Adipose tissue (tissue), 3 donors: ENCODE data around the gene SFPQ. TPM values are rescaled to one million over a fixed set of nuclear protein-coding genes. Genes with fewer than 3 reads are reported as not detected.
"Not testable (repeated sequence)": the region's sequence is repeated elsewhere in the genome, so short reads cannot be mapped to it uniquely, and the experiment has no call there.

Experiments used
- H3K27ac ChIP-seq: one replicate; pipeline ENCODE4 v1.5.1; 2013; ENCODE audit warnings: low read depth, low read length
- WGBS, 3 donors: extraction: QIAGEN DNeasy Blood & Tissue Kit; methylation state at CpG; one replicate each; pipeline ENCODE4 v1.1.7; 2013; 5-methylcytosine and 5-hydroxymethylcytosine counted together
- polyA plus RNA-seq, 3 donors: library from polyadenylated mRNA; stranded (reverse); fragments of 200-250 nt; gene quantifications; one replicate each; pipeline ENCODE4 v1.2.3, GENCODE V29; 2013
- donor health status: healthy with polysubstance abuse.
- donor health status: Bipolar disorder and iron deficiency.
- donor health status: healthy.

SFPQ gene
- polyA plus RNA-seq = 100 to 1,000 TPM in 2 of 3 donors, 10 to 100 TPM in 1; 70.3 to 186 (median 169) TPM

- WGBS, 3 donors = 0 to 1% (median 1%) methylated on average over 45 to 50 of the region's 50 CpGs
- H3K27ac ChIP-seq = peak within 1 kb of the TSS; percentile 97
Measured at GRCh38 chr1:35192853-35193664, at the start of gene SFPQ. Gene SFPQ, minus strand, starts transcription at chr1:35193145. Its CDS starts 96 bp downstream, at chr1:35193049.

- not testable (repeated sequence) for H3K27ac ChIP-seq
- 92 to 97% (median 92%) methylated on average over 2 of the region's 2 CpGs for WGBS, 3 donors
Measured at GRCh38 chr1:35236772-35237171, 43.8 kb upstream of the SFPQ start.

GRCh38 chr1:35231287-35231686 is 38.3 kb upstream of the SFPQ start:
- no peak overlapping the region for H3K27ac ChIP-seq
- WGBS, 3 donors = 23 to 68% (median 64%) methylated on average over 1 of the region's 1 CpG

- no peak overlapping the region for H3K27ac ChIP-seq
- 58 to 81% (median 62%) methylated on average over 1 of the region's 1 CpG for WGBS, 3 donors
Measured at GRCh38 chr1:35229587-35230360, 36.8 kb upstream of the SFPQ start.

GRCh38 chr1:35226546-35226945 is 33.6 kb upstream of the SFPQ start:
- 86 to 92% (median 92%) methylated on average over 2 of the region's 2 CpGs for WGBS, 3 donors
- H3K27ac ChIP-seq = no peak overlapping the region

GRCh38 chr1:35223084-35223630 is 30.2 kb upstream of the SFPQ start:
- no peak overlapping the region for H3K27ac ChIP-seq
- WGBS, 3 donors = 68 to 78% (median 72%) methylated on average over 4 of the region's 4 CpGs

- no peak overlapping the region for H3K27ac ChIP-seq
- WGBS, 3 donors = 43 to 64% (median 57%) methylated on average over 6 of the region's 6 CpGs
Measured at GRCh38 chr1:35222322-35223083, 29.6 kb upstream of the SFPQ start.

GRCh38 chr1:35220976-35221375 is 28.0 kb upstream of the SFPQ start:
- no peak overlapping the region for H3K27ac ChIP-seq
- WGBS, 3 donors = 51 to 56% (median 53%) methylated on average over 2 of the region's 2 CpGs

- H3K27ac ChIP-seq = no peak overlapping the region
- 36 to 55% (median 44%) methylated on average over 3 of the region's 3 CpGs for WGBS, 3 donors
Measured at GRCh38 chr1:35215346-35215745, 22.4 kb upstream of the SFPQ start.

- no peak overlapping the region for H3K27ac ChIP-seq
- WGBS, 3 donors = 49 to 79% (median 75%) methylated on average over 1 of the region's 1 CpG
Measured at GRCh38 chr1:35211120-35211414, 18.1 kb upstream of the SFPQ start.

- WGBS, 3 donors = 57 to 68% (median 58%) methylated on average over 16 of the region's 16 CpGs
- no peak overlapping the region for H3K27ac ChIP-seq
Measured at GRCh38 chr1:35210321-35211119, 17.6 kb upstream of the SFPQ start.

- H3K27ac ChIP-seq = no peak overlapping the region
- 77 to 81% (median 77%) methylated on average over 1 of the region's 1 CpG for WGBS, 3 donors
Measured at GRCh38 chr1:35203295-35203694, 10.3 kb upstream of the SFPQ start.

- no peak overlapping the region for H3K27ac ChIP-seq
- 26 to 28% (median 26%) methylated on average over 6 of the region's 6 CpGs for WGBS, 3 donors
Measured at GRCh38 chr1:35202048-35202719, 9.2 kb upstream of the SFPQ start.

- no peak overlapping the region for H3K27ac ChIP-seq
- WGBS, 3 donors = 32 to 55% (median 47%) methylated on average over 2 of the region's 2 CpGs
Measured at GRCh38 chr1:35201631-35202030, 8.7 kb upstream of the SFPQ start.

- peak overlapping the region; percentile 97 for H3K27ac ChIP-seq
- 0 to 2% (median 1%) methylated on average over 61 to 94 of the region's 94 CpGs for WGBS, 3 donors
Measured at GRCh38 chr1:35192056-35192852, 691 bp downstream of the SFPQ start.

GRCh38 chr1:35191429-35192055 is 1.4 kb downstream of the SFPQ start:
- H3K27ac ChIP-seq = no peak overlapping the region
- WGBS, 3 donors = 0 to 1% (median 1%) methylated on average over 25 of the region's 25 CpGs
